Activated CD4-positive, alpha-beta memory T cell treated with anti-CD3 and anti-CD28 coated beads, Interleukin-2, amount 10 ng/mL, durations not matched to agents 7 days and 5 days (primary cell): ENCODE measurements around the gene TSHZ2. TPM values are rescaled to one million over a fixed set of nuclear protein-coding genes. Genes with fewer than 3 reads are reported as not detected.
"Not testable (repeated sequence)": the region's sequence is repeated elsewhere in the genome, so short reads cannot be mapped to it uniquely, and the experiment has no call there.

Source experiments
- CTCF ChIA-PET: fragments of 350-600 bp; sonication (Branson Sonifier 250); formaldehyde crosslinking; loops from one replicate; lab custom pipeline; 2021; ENCODE audit warnings: antibody characterized with exemption, inconsistent platforms; lab: Charles Lee
- POLR2A ChIA-PET: fragments of 350-600 bp; sonication (Branson Sonifier 250); formaldehyde crosslinking; loops from one replicate; lab custom pipeline; 2021; ENCODE audit warnings: antibody characterized with exemption; lab: Charles Lee
- DNase-seq: peaks from one replicate; pipeline ENCODE4 v3.0.0-alpha.2; 2020
- H3K27ac Mint-ChIP-seq: one replicate; pipeline ENCODE4 v1.8.0; 2021; ENCODE audit warnings: mild to moderate bottlenecking, mixed read lengths
- H3K27me3 Mint-ChIP-seq: one replicate; pipeline ENCODE4 v1.8.0; 2021; ENCODE audit warnings: mixed read lengths
- H3K36me3 Mint-ChIP-seq: one replicate; pipeline ENCODE4 v1.8.0; 2021; ENCODE audit warnings: low read depth, mixed read lengths
- H3K4me1 Mint-ChIP-seq: one replicate; pipeline ENCODE4 v1.8.0; 2021; ENCODE audit warnings: mixed read lengths
- H3K4me3 Mint-ChIP-seq: one replicate; pipeline ENCODE4 v1.8.0; 2021; ENCODE audit warnings: mild to moderate bottlenecking, mixed read lengths
- H3K9me3 Mint-ChIP-seq: one replicate; pipeline ENCODE4 v1.8.0; 2021; ENCODE audit warnings: mixed read lengths
- total RNA-seq, 2 experiments: library from RNA; stranded (reverse); gene quantifications; one replicate each; pipeline ENCODE4 v1.2.3, GENCODE V29; 2021

The TSHZ2 gene
- total RNA-seq, 2 experiments from 2014 or later, result 5.4 to 7.1 TPM

- Mint-ChIP-seq H3K27me3 (peaks cover 3% of the 10 kb centered on the region), H3K27ac (no peak overlapping the region), H3K36me3 (no peaks in the 10 kb centered on the region), H3K4me3 (no peak overlapping the region), H3K9me3 (no peaks in the 10 kb centered on the region), H3K4me1 (no peaks in the 10 kb centered on the region)
- ChIA-PET CTCF (no interaction called here), POLR2A (no interaction called here)
- no peak for DNase-seq
Observed at GRCh38 chr20:53304146-53304545, 332.0 kb downstream of the TSHZ2 start.

- ChIA-PET POLR2A (no interaction called here), CTCF (no interaction called here)
- no peaks in the 10 kb centered on the region for H3K9me3 Mint-ChIP-seq
- no peak overlapping the region for H3K27ac Mint-ChIP-seq
- no peak for DNase-seq
- H3K4me1 Mint-ChIP-seq, result no peaks in the 10 kb centered on the region
- no peak overlapping the region for H3K4me3 Mint-ChIP-seq
- no peaks in the 10 kb centered on the region for H3K27me3 Mint-ChIP-seq
- no peaks in the 10 kb centered on the region for H3K36me3 Mint-ChIP-seq
Observed at GRCh38 chr20:53306192-53306805, 334.1 kb downstream of the TSHZ2 start.

- no peak overlapping the region for H3K4me3 Mint-ChIP-seq
- CTCF ChIA-PET, result no interaction called here
- no peak overlapping the region for H3K27ac Mint-ChIP-seq
- H3K27me3 Mint-ChIP-seq, result no peaks in the 10 kb centered on the region
- no peaks in the 10 kb centered on the region for H3K36me3 Mint-ChIP-seq
- H3K4me1 Mint-ChIP-seq, result no peaks in the 10 kb centered on the region
- no peaks in the 10 kb centered on the region for H3K9me3 Mint-ChIP-seq
- POLR2A ChIA-PET, result no interaction called here
- no peak for DNase-seq
Observed at GRCh38 chr20:53307964-53308597, 335.9 kb downstream of the TSHZ2 start.

- Mint-ChIP-seq H3K9me3 (no peaks in the 10 kb centered on the region), H3K4me3 (no peak overlapping the region), H3K4me1 (no peaks in the 10 kb centered on the region), H3K27me3 (no peaks in the 10 kb centered on the region), H3K27ac (no peak overlapping the region), H3K36me3 (no peaks in the 10 kb centered on the region)
- ChIA-PET POLR2A (no interaction called here), CTCF (no interaction called here)
- no peak for DNase-seq
Observed at GRCh38 chr20:53309515-53309914, 337.4 kb downstream of the TSHZ2 start.

GRCh38 chr20:53312957-53313356 is 340.8 kb downstream of the TSHZ2 start:
- POLR2A ChIA-PET, result no interaction called here
- Mint-ChIP-seq H3K27me3 (peaks cover 2% of the 10 kb centered on the region), H3K9me3 (no peaks in the 10 kb centered on the region), H3K4me1 (peaks cover 2% of the 10 kb centered on the region), H3K4me3 (no peak overlapping the region), H3K27ac (no peak overlapping the region), H3K36me3 (no peaks in the 10 kb centered on the region)
- DNase-seq, result no peak
- CTCF ChIA-PET, result no interaction called here

GRCh38 chr20:53316206-53316937 is 344.2 kb downstream of the TSHZ2 start:
- H3K4me3 Mint-ChIP-seq, result no peak overlapping the region
- no peak overlapping the region for H3K27ac Mint-ChIP-seq
- H3K27me3 Mint-ChIP-seq, result peaks cover 2% of the 10 kb centered on the region
- ChIA-PET POLR2A (no interaction called here), CTCF (no interaction called here)
- H3K36me3 Mint-ChIP-seq, result no peaks in the 10 kb centered on the region
- H3K9me3 Mint-ChIP-seq, result no peaks in the 10 kb centered on the region
- peaks cover 2% of the 10 kb centered on the region for H3K4me1 Mint-ChIP-seq
- DNase-seq, result no peak

GRCh38 chr20:53319200-53319599 is 347.0 kb downstream of the TSHZ2 start:
- no peaks in the 10 kb centered on the region for H3K9me3 Mint-ChIP-seq
- no peak for DNase-seq
- peaks cover 11% of the 10 kb centered on the region for H3K4me1 Mint-ChIP-seq
- H3K27me3 Mint-ChIP-seq, result peaks cover 2% of the 10 kb centered on the region
- H3K27ac Mint-ChIP-seq, result no peak overlapping the region
- CTCF ChIA-PET, result no interaction called here
- peaks cover 2% of the 10 kb centered on the region for H3K36me3 Mint-ChIP-seq
- POLR2A ChIA-PET, result no interaction called here
- no peak overlapping the region for H3K4me3 Mint-ChIP-seq

GRCh38 chr20:53319716-53320115 is 347.6 kb downstream of the TSHZ2 start:
- H3K36me3 Mint-ChIP-seq, result peaks cover 2% of the 10 kb centered on the region
- no peak overlapping the region for H3K4me3 Mint-ChIP-seq
- no peaks in the 10 kb centered on the region for H3K9me3 Mint-ChIP-seq
- no peak for DNase-seq
- peaks cover 2% of the 10 kb centered on the region for H3K27me3 Mint-ChIP-seq
- ChIA-PET CTCF (no interaction called here), POLR2A (no interaction called here)
- H3K27ac Mint-ChIP-seq, result no peak overlapping the region
- H3K4me1 Mint-ChIP-seq, result peaks cover 11% of the 10 kb centered on the region

- ChIA-PET CTCF (no interaction called here), POLR2A (no interaction called here)
- peaks cover 1% of the 10 kb centered on the region for H3K27me3 Mint-ChIP-seq
- H3K27ac Mint-ChIP-seq, result no peak overlapping the region
- peaks cover 11% of the 10 kb centered on the region for H3K4me1 Mint-ChIP-seq
- DNase-seq, result no peak
- no peak overlapping the region for H3K4me3 Mint-ChIP-seq
- H3K9me3 Mint-ChIP-seq, result no peaks in the 10 kb centered on the region
- peaks cover 2% of the 10 kb centered on the region for H3K36me3 Mint-ChIP-seq
Observed at GRCh38 chr20:53320701-53321100, 348.5 kb downstream of the TSHZ2 start.

- H3K27ac Mint-ChIP-seq, result no peak overlapping the region
- H3K4me1 Mint-ChIP-seq, result peaks cover 9% of the 10 kb centered on the region
- POLR2A ChIA-PET, result no interaction called here
- CTCF ChIA-PET, result no interaction called here
- no peaks in the 10 kb centered on the region for H3K9me3 Mint-ChIP-seq
- DNase-seq, result no peak
- no peak overlapping the region for H3K4me3 Mint-ChIP-seq
- no peaks in the 10 kb centered on the region for H3K27me3 Mint-ChIP-seq
- H3K36me3 Mint-ChIP-seq, result peaks cover 2% of the 10 kb centered on the region
Observed at GRCh38 chr20:53321596-53321995, 349.4 kb downstream of the TSHZ2 start.

- H3K4me3 Mint-ChIP-seq, result no peak overlapping the region
- H3K36me3 Mint-ChIP-seq, result peaks cover 2% of the 10 kb centered on the region
- H3K27me3 Mint-ChIP-seq, result no peaks in the 10 kb centered on the region
- H3K9me3 Mint-ChIP-seq, result no peaks in the 10 kb centered on the region
- no peak overlapping the region for H3K27ac Mint-ChIP-seq
- DNase-seq, result peak; percentile 17
- ChIA-PET CTCF (no interaction called here), POLR2A (no interaction called here)
- peaks cover 9% of the 10 kb centered on the region for H3K4me1 Mint-ChIP-seq
Observed at GRCh38 chr20:53322651-53323050, 350.5 kb downstream of the TSHZ2 start.

- H3K27me3 Mint-ChIP-seq, DNase-seq, H3K4me3 Mint-ChIP-seq, CTCF ChIA-PET, H3K9me3 Mint-ChIP-seq, H3K27ac Mint-ChIP-seq, POLR2A ChIA-PET, H3K4me1 Mint-ChIP-seq, H3K36me3 Mint-ChIP-seq: not testable (repeated sequence)
Observed at GRCh38 chr20:53323460-53323859, 351.3 kb downstream of the TSHZ2 start.

- no peak for DNase-seq
- H3K9me3 Mint-ChIP-seq, result no peaks in the 10 kb centered on the region
- ChIA-PET CTCF (no interaction called here), POLR2A (no interaction called here)
- H3K4me1 Mint-ChIP-seq, result peaks cover 9% of the 10 kb centered on the region
- H3K27me3 Mint-ChIP-seq, result no peaks in the 10 kb centered on the region
- H3K36me3 Mint-ChIP-seq, result peaks cover 2% of the 10 kb centered on the region
- no peak overlapping the region for H3K27ac Mint-ChIP-seq
- no peak overlapping the region for H3K4me3 Mint-ChIP-seq
Observed at GRCh38 chr20:53324816-53325215, 352.7 kb downstream of the TSHZ2 start.
